CD14-positive monocyte (primary cell): Measurements from ENCODE around the gene WASF2. TPM values are rescaled to one million over a fixed set of nuclear protein-coding genes. Genes with fewer than 3 reads are reported as not detected.

Source experiments
- DNase-seq, 3 donors: peaks; one replicate each; pipeline ENCODE4 v3.0.0-alpha.2; 2011 to 2022
- H2AFZ ChIP-seq: 2 replicates; pipeline ENCODE4 v1.6.0; 2012; ENCODE audit warnings: mild to moderate bottlenecking, low read depth, low read length, inconsistent platforms; ENCODE audit not compliant: insufficient read depth, poor library complexity, severe bottlenecking
- H3K27ac ChIP-seq, 2 donors: 1 replicate in 1 of 2; 2 replicates in 1 of 2; pipeline ENCODE4 v1.5.1; 2012 to 2013; ENCODE audit warnings: low read length in 2 of 2, control low read depth in 1 of 2, inconsistent platforms in 1 of 2, low read depth in 1 of 2, mild to moderate bottlenecking in 1 of 2
- H3K27me3 ChIP-seq, 2 donors: one replicate each; pipeline versions ENCODE4 v1.6.0 to v1.6.1; 2011 to 2013; ENCODE audit warnings: low read length in 2 of 2; ENCODE audit not compliant: control insufficient read depth in 2 of 2, insufficient read depth in 2 of 2
- H3K36me3 ChIP-seq, 2 donors: replicated peaks in 1 of 2; 1 replicate in 1 of 2; 2 replicates in 1 of 2; pipeline versions ENCODE4 v1.5.1 to v1.6.1; 2012 to 2013; ENCODE audit warnings: low read length in 2 of 2, control low read depth in 1 of 2, inconsistent platforms in 1 of 2, mild to moderate bottlenecking in 1 of 2; ENCODE audit not compliant: insufficient read depth in 2 of 2, control insufficient read depth in 1 of 2
- H3K4me1 ChIP-seq, 2 donors: 1 replicate in 1 of 2; 2 replicates in 1 of 2; pipeline versions ENCODE4 v1.5.1 to v1.6.1; 2012 to 2013; ENCODE audit warnings: low read length in 2 of 2, control low read depth in 1 of 2, inconsistent platforms in 1 of 2, mild to moderate bottlenecking in 1 of 2, moderate library complexity in 1 of 2; ENCODE audit not compliant: insufficient read depth in 2 of 2, control insufficient read depth in 1 of 2
- H3K4me2 ChIP-seq: replicated peaks from 2 replicates; pipeline ENCODE3; 2012; ENCODE audit warnings: low read length, moderate library complexity, mild to moderate bottlenecking; ENCODE audit not compliant: poor library complexity, severe bottlenecking; ENCODE audit errors: extremely low read depth
- H3K4me3 ChIP-seq, 3 experiments: fragments of 200-600 bp in 1 of 3; sonication (generic) in 1 of 3; replicated peaks in 1 of 3; 1 replicate in 2 of 3; 2 replicates in 1 of 3; pipeline ENCODE4 v1.5.1; 2011 to 2013; ENCODE audit warnings: low read length in 3 of 3, mild to moderate bottlenecking in 3 of 3, control low read depth in 2 of 3, low read depth in 2 of 3, inconsistent platforms in 1 of 3, moderate library complexity in 1 of 3
- H3K79me2 ChIP-seq: 2 replicates; pipeline ENCODE4 v1.6.0; 2012; ENCODE audit warnings: mild to moderate bottlenecking, control low read depth, inconsistent platforms, low read length, moderate library complexity; ENCODE audit not compliant: insufficient read depth
- H3K9ac ChIP-seq: 2 replicates; pipeline ENCODE4 v1.6.0; 2017; ENCODE audit warnings: low read length, mild to moderate bottlenecking; ENCODE audit not compliant: insufficient read depth, poor library complexity, severe bottlenecking
- H3K9me3 ChIP-seq, 2 donors: replicated peaks in 1 of 2; 1 replicate in 1 of 2; 2 replicates in 1 of 2; pipeline versions ENCODE4 v1.5.1 to v1.6.1; 2012 to 2013; ENCODE audit warnings: low read length in 2 of 2, control low read depth in 1 of 2; ENCODE audit not compliant: control insufficient read depth in 1 of 2, insufficient read depth in 1 of 2
- H4K20me1 ChIP-seq: 2 replicates; pipeline ENCODE4 v1.6.0; 2012; ENCODE audit warnings: mild to moderate bottlenecking, low read length, control low read depth, moderate library complexity; ENCODE audit not compliant: insufficient read depth
- H3K27ac Mint-ChIP-seq, 7 donors: one replicate each; pipeline ENCODE4 v1.8.0; 2020; ENCODE audit warnings: mild to moderate bottlenecking in 7 of 7, mixed read lengths in 7 of 7, moderate library complexity in 6 of 7, inconsistent platforms in 2 of 7
- H3K27me3 Mint-ChIP-seq, 3 donors: one replicate each; pipeline ENCODE4 v1.8.0; 2021 to 2022; ENCODE audit warnings: low read depth in 3 of 3, mild to moderate bottlenecking in 3 of 3, mixed read lengths in 3 of 3, moderate library complexity in 3 of 3, inconsistent platforms in 1 of 3
- H3K36me3 Mint-ChIP-seq, 2 donors: one replicate each; pipeline ENCODE4 v1.8.0; 2020; ENCODE audit warnings: mixed read lengths in 2 of 2, inconsistent platforms in 1 of 2, mild to moderate bottlenecking in 1 of 2
- H3K4me1 Mint-ChIP-seq: one replicate; pipeline ENCODE4 v1.8.0; 2020; ENCODE audit warnings: mild to moderate bottlenecking, mixed read lengths
- H3K4me3 Mint-ChIP-seq, 2 donors: one replicate each; pipeline ENCODE4 v1.8.0; 2020; ENCODE audit warnings: mild to moderate bottlenecking in 2 of 2, mixed read lengths in 2 of 2, moderate library complexity in 1 of 2
- H3K9me3 Mint-ChIP-seq, 7 donors: one replicate each; pipeline ENCODE4 v1.8.0; 2020 to 2022; ENCODE audit warnings: mixed read lengths in 7 of 7, mild to moderate bottlenecking in 6 of 7, moderate library complexity in 6 of 7, inconsistent platforms in 2 of 7
- CTCF ChIP-seq: fragments of 200-600 bp; IDR thresholded peaks from one replicate; pipeline ENCODE4 v1.8.0; 2022; ENCODE audit warnings: antibody characterized with exemption, mild to moderate bottlenecking
- WGBS: methylation state at CpG from one replicate; pipeline ENCODE4 v1.1.5; 2013; ENCODE audit warnings: missing lambda C conversion rate; ENCODE audit not compliant: insufficient coverage; 5-methylcytosine and 5-hydroxymethylcytosine counted together
- intact Hi-C, 2 donors: fragments of 100-400 bp; cut with micrococcal nuclease; formaldehyde crosslinking; loops; one replicate each; pipeline versions ENCODE4 v1.15.0 to v1.15.1; 2023
- polyA plus RNA-seq, 3 donors: library from polyadenylated mRNA; depleted of rRNA in 1 of 3; unstranded in 2 of 3; stranded (reverse) in 1 of 3; fragments of 300-500 nt in 2 of 3; fragments of >200 nt in 1 of 3; fragmentation: Illumina TruSeq in 2 of 3; gene quantifications; 1 replicate in 2 of 3; 2 replicates in 1 of 3; pipeline ENCODE4 v1.2.3, GENCODE V29; 2012 to 2021

Gene WASF2
- polyA plus RNA-seq, 3 donors: 53.5 to 91.6 (median 86.4) TPM

DNA sequence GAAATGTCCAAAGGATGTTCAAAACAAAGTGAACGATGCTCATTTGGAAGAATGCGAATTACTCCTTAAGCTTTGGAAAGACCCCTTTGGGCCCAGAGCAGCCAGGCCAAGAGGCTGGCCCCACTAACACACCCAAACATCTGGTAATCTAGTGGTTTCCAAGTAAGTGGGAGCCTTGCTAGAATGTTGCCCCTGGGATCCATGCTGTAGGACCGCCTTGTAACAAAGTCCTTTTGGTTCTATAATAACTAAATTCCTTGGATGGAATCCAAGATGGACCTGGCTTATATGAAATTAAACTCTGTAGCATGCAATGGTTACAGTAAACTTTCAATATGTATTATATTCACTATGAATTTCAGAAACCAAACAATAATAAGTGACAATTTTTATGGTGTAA lies 72.3 kb downstream of the WASF2 start:
- H3K9me3 ChIP-seq: no peaks in the 10 kb centered on the region
- H4K20me1 ChIP-seq: peaks cover 100% of the 10 kb centered on the region
- Mint-ChIP-seq H3K27me3 (no peaks in the 10 kb centered on the region), H3K27ac (peak overlapping the region in 4 of 7 donors; percentile 7 to 74 (median 42)), H3K9me3 (no peaks in the 10 kb centered on the region), H3K36me3 (peaks cover 62 to 76% of the 10 kb centered on the region in 2 donors), H3K4me3 (no peak overlapping the region), H3K4me1 (peaks cover 25% of the 10 kb centered on the region)
- no peaks in the 10 kb centered on the region for H3K27me3 ChIP-seq
- H3K79me2 ChIP-seq: peaks cover 95% of the 10 kb centered on the region
- 100% methylated on average over 2 of the region's 3 CpGs for WGBS
- no peak overlapping the region for H2AFZ ChIP-seq
- peak overlapping the region in 1 of 2 donors; percentile 42 for H3K27ac ChIP-seq
- no peak overlapping the region for H3K4me2 ChIP-seq
- DNase-seq: no peak
- intact Hi-C loops: loop anchor here (2.0 to 10.0 kb wide), 3 partner anchors 187 to 245 kb away; partner anchors contain the start of gene AHDC1 (in 1 of the 2)
- H3K4me3 ChIP-seq: no peak overlapping the region
- H3K9ac ChIP-seq: no peak overlapping the region
- peaks cover 13 to 19% of the 10 kb centered on the region in 2 donors for H3K4me1 ChIP-seq
- peaks cover 63 to 74% of the 10 kb centered on the region in 2 donors for H3K36me3 ChIP-seq
- no peak for TF ChIP-seq CTCF

DNA sequence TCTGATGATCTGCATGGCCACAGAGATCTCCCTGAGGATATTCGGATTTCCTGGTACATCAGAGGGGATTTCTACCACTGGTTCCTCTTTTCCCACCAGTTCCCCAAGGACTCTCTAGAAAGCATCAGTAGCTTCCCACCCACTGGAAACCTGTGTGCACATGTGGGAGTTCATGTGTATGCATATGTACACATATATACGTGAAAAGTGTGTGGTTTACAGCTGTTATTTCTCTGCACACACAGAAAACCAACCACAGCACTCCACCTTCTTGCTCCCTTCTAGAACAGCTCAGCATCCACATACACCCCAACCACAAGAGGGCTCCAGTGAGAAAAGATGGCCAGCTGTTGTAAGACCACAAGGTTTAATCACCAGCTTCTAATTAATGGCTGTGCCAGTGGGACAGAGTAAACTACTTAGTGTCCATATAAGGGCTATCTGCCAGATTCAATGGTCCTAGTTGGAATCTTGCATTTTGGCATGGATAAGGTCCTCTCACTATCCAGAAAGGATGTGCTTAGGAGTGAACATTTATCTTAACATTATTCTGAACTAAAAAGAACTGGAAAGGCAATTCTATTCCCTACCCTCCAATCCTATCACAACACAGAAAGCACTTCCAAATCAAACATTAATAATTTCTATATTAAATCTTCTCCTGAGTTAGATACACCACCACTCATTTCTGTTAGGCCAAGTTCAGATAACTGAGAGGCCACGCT lies 73.4 kb downstream of the WASF2 start:
- peak; percentile 57 to 67 (median 58) for DNase-seq
- TF ChIP-seq CTCF: peak; percentile 70
- WGBS: no CpG with 5 or more reads among the region's 3 CpGs
- Histone ChIP-seq H3K4me1 (peaks cover 6 to 12% of the 10 kb centered on the region in 2 donors), H3K79me2 (peaks cover 92% of the 10 kb centered on the region), H3K27me3 (no peaks in the 10 kb centered on the region), H3K27ac (peak overlapping the region in 1 of 2 donors; percentile 24), H3K36me3 (peaks cover 73 to 86% of the 10 kb centered on the region in 2 donors), H2AFZ (no peak overlapping the region), H3K4me2 (no peak overlapping the region), H3K9ac (no peak overlapping the region), H3K9me3 (no peaks in the 10 kb centered on the region), H4K20me1 (peaks cover 100% of the 10 kb centered on the region), H3K4me3 (no peak overlapping the region)
- Mint-ChIP-seq H3K36me3 (peaks cover 68 to 79% of the 10 kb centered on the region in 2 donors), H3K4me3 (no peak overlapping the region), H3K27me3 (no peaks in the 10 kb centered on the region), H3K27ac (peak overlapping the region in 4 of 7 donors; percentile 2 to 56 (median 35)), H3K9me3 (no peaks in the 10 kb centered on the region), H3K4me1 (peaks cover 17% of the 10 kb centered on the region)
- intact Hi-C loops: loop anchor here (2.0 to 10.0 kb wide), 3 partner anchors 188 to 246 kb away; partner anchors contain the start of gene AHDC1 (in 1 of the 2)
